NCI-H2029 treated with DMSO at 0.1 percent for 48 hours (cell line): Measurements from ENCODE around the gene USP32.

ENCODE experiments used
- DNase-seq: peaks from one replicate; lab custom pipeline; 2025; lab: John Stamatoyannopoulos, UW

Gene USP32

GRCh38 chr17:60129164-60129563, 262.8 kb downstream of the USP32 start:
- DNase-seq: no peak
